GM23338 (cell line): ENCODE data around the gene SPSB4. TPM values are rescaled to one million over a fixed set of nuclear protein-coding genes. Genes with fewer than 3 reads are reported as not detected.

Source experiments
- ATAC-seq: fragments of 200-7000 bp; cut with Tn5 transposase; 3 replicates; pipeline ENCODE4 v1.9.1; 2020
- DNase-seq: peaks from one replicate; pipeline ENCODE4 v3.0.0-alpha.2; 2015; ENCODE audit warnings: low spot score
- H2AFZ ChIP-seq: fragments of 200-600 bp; sonication (generic); 2 replicates; pipeline ENCODE4 v1.8.0; 2016; ENCODE audit warnings: antibody characterized with exemption, mild to moderate bottlenecking, moderate library complexity
- H3F3A ChIP-seq: fragments of 200-600 bp; sonication (generic); replicated peaks from 2 replicates; pipeline ENCODE4 v1.8.0; 2017; ENCODE audit warnings: antibody characterized with exemption, mixed run types, low read depth
- H3K27ac ChIP-seq: fragments of 200-600 bp; sonication (generic); 2 replicates; pipeline ENCODE4 v1.6.1; 2016; ENCODE audit warnings: low read depth
- H3K27me3 ChIP-seq: fragments of 200-600 bp; sonication (generic); 2 replicates; pipeline ENCODE4 v1.8.0; 2016; ENCODE audit warnings: mild to moderate bottlenecking, mixed run types, moderate library complexity; ENCODE audit not compliant: insufficient read depth
- H3K36me3 ChIP-seq: fragments of 200-600 bp; sonication (generic); 2 replicates; pipeline ENCODE4 v1.8.0; 2016; ENCODE audit warnings: mild to moderate bottlenecking; ENCODE audit not compliant: insufficient read depth
- H3K4me1 ChIP-seq: fragments of 200-600 bp; sonication (generic); 2 replicates; pipeline ENCODE4 v1.8.0; 2016; ENCODE audit warnings: mild to moderate bottlenecking, moderate library complexity; ENCODE audit not compliant: insufficient read depth
- H3K4me2 ChIP-seq: fragments of 200-600 bp; sonication (generic); 2 replicates; pipeline ENCODE4 v1.7.1; 2017; ENCODE audit warnings: mixed run types
- H3K4me3 ChIP-seq: fragments of 200-600 bp; sonication (generic); 2 replicates; pipeline ENCODE4 v1.6.1; 2016; ENCODE audit warnings: mixed run types
- H3K79me2 ChIP-seq: fragments of 200-600 bp; sonication (generic); replicated peaks from 2 replicates; pipeline ENCODE4 v1.8.0; 2017; ENCODE audit warnings: mild to moderate bottlenecking; ENCODE audit not compliant: insufficient read depth
- H3K9me2 ChIP-seq: fragments of 200-600 bp; sonication (generic); 2 replicates; pipeline ENCODE4 v1.8.0; 2017; ENCODE audit not compliant: insufficient read depth
- H4K20me1 ChIP-seq: fragments of 200-600 bp; sonication (generic); replicated peaks from 2 replicates; pipeline ENCODE4 v1.8.0; 2017; ENCODE audit warnings: mild to moderate bottlenecking; ENCODE audit not compliant: insufficient read depth
- H3K27ac Mint-ChIP-seq: 2 replicates; pipeline ENCODE4 v1.8.0; 2020; ENCODE audit warnings: inconsistent platforms, mild to moderate bottlenecking, moderate library complexity, mixed read lengths
- H3K27me3 Mint-ChIP-seq: 3 replicates; pipeline ENCODE4 v1.8.0; 2022; ENCODE audit warnings: low read depth, mild to moderate bottlenecking, moderate library complexity, mixed read lengths, inconsistent platforms; ENCODE audit not compliant: insufficient read depth, poor library complexity
- H3K36me3 Mint-ChIP-seq: 3 replicates; pipeline ENCODE4 v1.8.0; 2021; ENCODE audit warnings: low read depth, mild to moderate bottlenecking, inconsistent platforms, moderate library complexity, mixed read lengths
- H3K4me1 Mint-ChIP-seq: 3 replicates; pipeline ENCODE4 v1.8.0; 2020; ENCODE audit warnings: mild to moderate bottlenecking, inconsistent platforms, mixed read lengths
- H3K4me3 Mint-ChIP-seq: 3 replicates; pipeline ENCODE4 v1.8.0; 2021; ENCODE audit warnings: moderate library complexity, mild to moderate bottlenecking, inconsistent platforms, mixed read lengths
- H3K9me3 Mint-ChIP-seq: 3 replicates; pipeline ENCODE4 v1.8.0; 2020; ENCODE audit warnings: moderate library complexity, mild to moderate bottlenecking, inconsistent platforms, mixed read lengths
- POLR2AphosphoS5 ChIP-seq: IDR thresholded peaks from 2 replicates; pipeline ENCODE4 v1.6.1; 2016; ENCODE audit warnings: antibody characterized with exemption, low read depth
- ZNF331 ChIP-seq: fragments of 250-450 bp; sonication (Bioruptor Pico); IDR thresholded peaks from 2 replicates; pipeline ENCODE4 v1.5.0; 2020; ENCODE audit warnings: low read depth, mild to moderate bottlenecking, moderate library complexity
- polyA plus RNA-seq: library from polyadenylated mRNA; unstranded; fragments of >200 nt; fragmentation: Nextera tagmentation; extraction: Ambion mirVana; gene quantifications from 2 replicates; pipeline ENCODE4 v1.2.1, GENCODE V29; 2016
- total RNA-seq: library from RNA; depleted of rRNA; stranded (reverse); fragments of >200 nt; shearing (Covaris generic); gene quantifications from 2 replicates; pipeline ENCODE4 v1.2.3, GENCODE V29; 2014
- TF ChIP-seq, protein P1 (sequence below): IDR thresholded peaks from one replicate; pipeline ENCODE4 v1.6.1; 2018; ENCODE audit warnings: antibody characterized with exemption; ENCODE audit not compliant: unreplicated experiment
- TF ChIP-seq, protein P2 (sequence below): fragments of 250-450 bp; sonication (Bioruptor Pico); IDR thresholded peaks from 2 replicates; pipeline ENCODE4 v1.5.0; 2020; ENCODE audit warnings: mild to moderate bottlenecking, moderate library complexity
- TF ChIP-seq, protein P3 (sequence below): IDR thresholded peaks from 2 replicates; pipeline ENCODE4 v1.6.1; 2016; ENCODE audit warnings: antibody characterized with exemption
- TF ChIP-seq, protein P4 (sequence below), 2 experiments: fragments of 200-600 bp in 1 of 2; sonication (generic) in 1 of 2; conservative IDR thresholded peaks; 2 replicates each; pipeline versions ENCODE4 v1.5.1 to v1.6.1; 2016 to 2017; ENCODE audit warnings: antibody characterized with exemption in 2 of 2, low read depth in 2 of 2, mild to moderate bottlenecking in 2 of 2, moderate library complexity in 1 of 2

SPSB4 gene
- total and polyA plus RNA-seq, 2 experiments from 2014 or later, result 6.7 to 25.9 TPM

DNA sequence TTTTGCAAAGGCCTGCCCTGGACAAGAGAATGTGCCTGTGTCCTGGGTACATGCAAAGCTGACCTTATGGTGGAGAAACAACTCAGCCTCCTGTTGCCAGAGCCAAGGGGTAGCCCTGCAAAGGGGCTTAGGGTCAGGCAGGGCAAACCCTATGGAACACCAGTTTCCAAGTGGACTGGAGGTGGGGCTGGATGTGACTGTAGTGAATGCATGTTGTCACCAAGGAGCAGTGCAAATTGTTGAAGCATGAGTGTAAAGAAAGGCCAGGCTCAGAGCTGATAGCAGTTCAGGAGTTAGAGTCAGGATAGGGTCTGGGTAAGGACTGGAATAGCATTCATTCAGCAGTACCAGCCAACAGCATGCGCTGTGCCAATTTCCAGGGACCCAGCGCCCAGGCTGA is 97.6 kb downstream of the SPSB4 start (continued):
- TF ChIP-seq, protein P1, sequence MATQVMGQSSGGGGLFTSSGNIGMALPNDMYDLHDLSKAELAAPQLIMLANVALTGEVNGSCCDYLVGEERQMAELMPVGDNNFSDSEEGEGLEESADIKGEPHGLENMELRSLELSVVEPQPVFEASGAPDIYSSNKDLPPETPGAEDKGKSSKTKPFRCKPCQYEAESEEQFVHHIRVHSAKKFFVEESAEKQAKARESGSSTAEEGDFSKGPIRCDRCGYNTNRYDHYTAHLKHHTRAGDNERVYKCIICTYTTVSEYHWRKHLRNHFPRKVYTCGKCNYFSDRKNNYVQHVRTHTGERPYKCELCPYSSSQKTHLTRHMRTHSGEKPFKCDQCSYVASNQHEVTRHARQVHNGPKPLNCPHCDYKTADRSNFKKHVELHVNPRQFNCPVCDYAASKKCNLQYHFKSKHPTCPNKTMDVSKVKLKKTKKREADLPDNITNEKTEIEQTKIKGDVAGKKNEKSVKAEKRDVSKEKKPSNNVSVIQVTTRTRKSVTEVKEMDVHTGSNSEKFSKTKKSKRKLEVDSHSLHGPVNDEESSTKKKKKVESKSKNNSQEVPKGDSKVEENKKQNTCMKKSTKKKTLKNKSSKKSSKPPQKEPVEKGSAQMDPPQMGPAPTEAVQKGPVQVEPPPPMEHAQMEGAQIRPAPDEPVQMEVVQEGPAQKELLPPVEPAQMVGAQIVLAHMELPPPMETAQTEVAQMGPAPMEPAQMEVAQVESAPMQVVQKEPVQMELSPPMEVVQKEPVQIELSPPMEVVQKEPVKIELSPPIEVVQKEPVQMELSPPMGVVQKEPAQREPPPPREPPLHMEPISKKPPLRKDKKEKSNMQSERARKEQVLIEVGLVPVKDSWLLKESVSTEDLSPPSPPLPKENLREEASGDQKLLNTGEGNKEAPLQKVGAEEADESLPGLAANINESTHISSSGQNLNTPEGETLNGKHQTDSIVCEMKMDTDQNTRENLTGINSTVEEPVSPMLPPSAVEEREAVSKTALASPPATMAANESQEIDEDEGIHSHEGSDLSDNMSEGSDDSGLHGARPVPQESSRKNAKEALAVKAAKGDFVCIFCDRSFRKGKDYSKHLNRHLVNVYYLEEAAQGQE, result no peak
- TF ChIP-seq POLR2AphosphoS5, result no peak
- no peak for TF ChIP-seq ZNF331 (CRISPR knock-in tag)
- TF ChIP-seq, protein P2, sequence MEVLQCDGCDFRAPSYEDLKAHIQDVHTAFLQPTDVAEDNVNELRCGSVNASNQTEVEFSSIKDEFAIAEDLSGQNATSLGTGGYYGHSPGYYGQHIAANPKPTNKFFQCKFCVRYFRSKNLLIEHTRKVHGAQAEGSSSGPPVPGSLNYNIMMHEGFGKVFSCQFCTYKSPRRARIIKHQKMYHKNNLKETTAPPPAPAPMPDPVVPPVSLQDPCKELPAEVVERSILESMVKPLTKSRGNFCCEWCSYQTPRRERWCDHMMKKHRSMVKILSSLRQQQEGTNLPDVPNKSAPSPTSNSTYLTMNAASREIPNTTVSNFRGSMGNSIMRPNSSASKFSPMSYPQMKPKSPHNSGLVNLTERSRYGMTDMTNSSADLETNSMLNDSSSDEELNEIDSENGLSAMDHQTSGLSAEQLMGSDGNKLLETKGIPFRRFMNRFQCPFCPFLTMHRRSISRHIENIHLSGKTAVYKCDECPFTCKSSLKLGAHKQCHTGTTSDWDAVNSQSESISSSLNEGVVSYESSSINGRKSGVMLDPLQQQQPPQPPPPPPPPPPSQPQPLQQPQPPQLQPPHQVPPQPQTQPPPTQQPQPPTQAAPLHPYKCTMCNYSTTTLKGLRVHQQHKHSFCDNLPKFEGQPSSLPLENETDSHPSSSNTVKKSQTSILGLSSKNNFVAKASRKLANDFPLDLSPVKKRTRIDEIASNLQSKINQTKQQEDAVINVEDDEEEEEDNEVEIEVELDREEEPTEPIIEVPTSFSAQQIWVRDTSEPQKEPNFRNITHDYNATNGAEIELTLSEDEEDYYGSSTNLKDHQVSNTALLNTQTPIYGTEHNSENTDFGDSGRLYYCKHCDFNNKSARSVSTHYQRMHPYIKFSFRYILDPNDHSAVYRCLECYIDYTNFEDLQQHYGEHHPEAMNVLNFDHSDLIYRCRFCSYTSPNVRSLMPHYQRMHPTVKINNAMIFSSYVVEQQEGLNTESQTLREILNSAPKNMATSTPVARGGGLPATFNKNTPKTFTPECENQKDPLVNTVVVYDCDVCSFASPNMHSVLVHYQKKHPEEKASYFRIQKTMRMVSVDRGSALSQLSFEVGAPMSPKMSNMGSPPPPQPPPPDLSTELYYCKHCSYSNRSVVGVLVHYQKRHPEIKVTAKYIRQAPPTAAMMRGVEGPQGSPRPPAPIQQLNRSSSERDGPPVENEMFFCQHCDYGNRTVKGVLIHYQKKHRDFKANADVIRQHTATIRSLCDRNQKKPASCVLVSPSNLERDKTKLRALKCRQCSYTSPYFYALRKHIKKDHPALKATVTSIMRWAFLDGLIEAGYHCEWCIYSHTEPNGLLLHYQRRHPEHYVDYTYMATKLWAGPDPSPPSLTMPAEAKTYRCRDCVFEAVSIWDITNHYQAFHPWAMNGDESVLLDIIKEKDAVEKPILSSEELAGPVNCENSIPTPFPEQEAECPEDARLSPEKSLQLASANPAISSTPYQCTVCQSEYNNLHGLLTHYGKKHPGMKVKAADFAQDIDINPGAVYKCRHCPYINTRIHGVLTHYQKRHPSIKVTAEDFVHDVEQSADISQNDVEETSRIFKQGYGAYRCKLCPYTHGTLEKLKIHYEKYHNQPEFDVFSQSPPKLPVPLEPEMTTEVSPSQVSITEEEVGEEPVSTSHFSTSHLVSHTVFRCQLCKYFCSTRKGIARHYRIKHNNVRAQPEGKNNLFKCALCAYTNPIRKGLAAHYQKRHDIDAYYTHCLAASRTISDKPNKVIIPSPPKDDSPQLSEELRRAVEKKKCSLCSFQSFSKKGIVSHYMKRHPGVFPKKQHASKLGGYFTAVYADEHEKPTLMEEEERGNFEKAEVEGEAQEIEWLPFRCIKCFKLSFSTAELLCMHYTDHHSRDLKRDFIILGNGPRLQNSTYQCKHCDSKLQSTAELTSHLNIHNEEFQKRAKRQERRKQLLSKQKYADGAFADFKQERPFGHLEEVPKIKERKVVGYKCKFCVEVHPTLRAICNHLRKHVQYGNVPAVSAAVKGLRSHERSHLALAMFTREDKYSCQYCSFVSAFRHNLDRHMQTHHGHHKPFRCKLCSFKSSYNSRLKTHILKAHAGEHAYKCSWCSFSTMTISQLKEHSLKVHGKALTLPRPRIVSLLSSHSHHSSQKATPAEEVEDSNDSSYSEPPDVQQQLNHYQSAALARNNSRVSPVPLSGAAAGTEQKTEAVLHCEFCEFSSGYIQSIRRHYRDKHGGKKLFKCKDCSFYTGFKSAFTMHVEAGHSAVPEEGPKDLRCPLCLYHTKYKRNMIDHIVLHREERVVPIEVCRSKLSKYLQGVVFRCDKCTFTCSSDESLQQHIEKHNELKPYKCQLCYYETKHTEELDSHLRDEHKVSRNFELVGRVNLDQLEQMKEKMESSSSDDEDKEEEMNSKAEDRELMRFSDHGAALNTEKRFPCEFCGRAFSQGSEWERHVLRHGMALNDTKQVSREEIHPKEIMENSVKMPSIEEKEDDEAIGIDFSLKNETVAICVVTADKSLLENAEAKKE (CRISPR knock-in tag), result no peak

DNA sequence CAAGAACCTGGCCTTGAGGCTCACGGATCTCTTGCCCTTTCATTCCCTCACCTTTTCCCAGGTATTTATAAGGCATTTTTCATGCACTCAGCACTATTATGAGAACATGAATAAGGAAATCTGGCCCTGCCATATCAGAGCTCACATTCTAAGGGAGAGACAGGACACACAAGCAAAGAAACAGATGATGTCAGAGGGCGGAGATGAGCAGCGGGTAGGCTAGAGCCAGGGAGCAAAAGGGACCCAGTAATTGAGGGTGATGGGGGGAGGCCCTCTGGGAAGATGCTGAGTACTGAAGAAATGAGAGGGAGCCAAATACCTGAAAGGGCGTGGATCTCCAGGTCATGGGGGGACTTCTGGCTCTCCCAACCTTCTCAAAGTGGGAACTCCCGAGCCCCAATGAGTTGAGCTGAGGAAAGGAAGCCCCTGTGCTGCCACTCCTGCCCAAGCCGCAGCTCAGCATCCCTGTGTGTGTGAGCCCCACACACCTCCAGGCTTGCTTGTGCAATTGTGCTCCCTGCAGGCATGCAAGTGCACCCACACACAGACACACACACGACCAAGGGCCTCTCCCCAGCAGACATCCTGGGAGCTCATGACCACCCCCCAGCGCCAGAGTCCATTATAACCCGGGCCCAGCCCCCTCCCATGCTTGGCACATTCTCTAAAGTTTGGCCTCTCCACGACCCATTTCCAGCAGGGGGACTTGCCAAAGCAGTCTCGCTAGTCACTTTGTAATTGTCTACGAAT is 99.1 kb downstream of the SPSB4 start:
- Histone ChIP-seq H3F3A (no peaks in the 10 kb centered on the region), H3K27me3 (no peaks in the 10 kb centered on the region), H3K4me1 (no peaks in the 10 kb centered on the region; the same call in 1 of the 2 replicates), H3K4me2 (no peak overlapping the region), H4K20me1 (no peaks in the 10 kb centered on the region), H2AFZ (no peak overlapping the region), H3K9me2 (no peaks in the 10 kb centered on the region), H3K36me3 (no peaks in the 10 kb centered on the region), H3K79me2 (no peaks in the 10 kb centered on the region), H3K27ac (no peak overlapping the region), H3K4me3 (no peak overlapping the region)
- H3K27ac Mint-ChIP-seq, result no peak overlapping the region; the same call in 1 of the 2 replicates
- DNase-seq (peak; percentile 28), ATAC-seq (peak; percentile 66)
- peaks cover 19% of the 10 kb centered on the region for H3K4me1 Mint-ChIP-seq
- TF ChIP-seq, protein P3, sequence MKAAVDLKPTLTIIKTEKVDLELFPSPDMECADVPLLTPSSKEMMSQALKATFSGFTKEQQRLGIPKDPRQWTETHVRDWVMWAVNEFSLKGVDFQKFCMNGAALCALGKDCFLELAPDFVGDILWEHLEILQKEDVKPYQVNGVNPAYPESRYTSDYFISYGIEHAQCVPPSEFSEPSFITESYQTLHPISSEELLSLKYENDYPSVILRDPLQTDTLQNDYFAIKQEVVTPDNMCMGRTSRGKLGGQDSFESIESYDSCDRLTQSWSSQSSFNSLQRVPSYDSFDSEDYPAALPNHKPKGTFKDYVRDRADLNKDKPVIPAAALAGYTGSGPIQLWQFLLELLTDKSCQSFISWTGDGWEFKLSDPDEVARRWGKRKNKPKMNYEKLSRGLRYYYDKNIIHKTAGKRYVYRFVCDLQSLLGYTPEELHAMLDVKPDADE, result no peak
- TF ChIP-seq, protein P4, sequence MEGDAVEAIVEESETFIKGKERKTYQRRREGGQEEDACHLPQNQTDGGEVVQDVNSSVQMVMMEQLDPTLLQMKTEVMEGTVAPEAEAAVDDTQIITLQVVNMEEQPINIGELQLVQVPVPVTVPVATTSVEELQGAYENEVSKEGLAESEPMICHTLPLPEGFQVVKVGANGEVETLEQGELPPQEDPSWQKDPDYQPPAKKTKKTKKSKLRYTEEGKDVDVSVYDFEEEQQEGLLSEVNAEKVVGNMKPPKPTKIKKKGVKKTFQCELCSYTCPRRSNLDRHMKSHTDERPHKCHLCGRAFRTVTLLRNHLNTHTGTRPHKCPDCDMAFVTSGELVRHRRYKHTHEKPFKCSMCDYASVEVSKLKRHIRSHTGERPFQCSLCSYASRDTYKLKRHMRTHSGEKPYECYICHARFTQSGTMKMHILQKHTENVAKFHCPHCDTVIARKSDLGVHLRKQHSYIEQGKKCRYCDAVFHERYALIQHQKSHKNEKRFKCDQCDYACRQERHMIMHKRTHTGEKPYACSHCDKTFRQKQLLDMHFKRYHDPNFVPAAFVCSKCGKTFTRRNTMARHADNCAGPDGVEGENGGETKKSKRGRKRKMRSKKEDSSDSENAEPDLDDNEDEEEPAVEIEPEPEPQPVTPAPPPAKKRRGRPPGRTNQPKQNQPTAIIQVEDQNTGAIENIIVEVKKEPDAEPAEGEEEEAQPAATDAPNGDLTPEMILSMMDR (conservative IDR thresholded peaks at IDR 0.05; ENCODE audit: low read depth in 2 of 2), result peak in 1 of 2 experiments; percentile 49; a peak in 2 of 4 replicates
- no peaks in the 10 kb centered on the region for H3K36me3 Mint-ChIP-seq
- H3K4me3 Mint-ChIP-seq, result no peak overlapping the region
- H3K27me3 Mint-ChIP-seq, result peaks cover 3% of the 10 kb centered on the region
- no peaks in the 10 kb centered on the region for H3K9me3 Mint-ChIP-seq
